NCI-H128 (cell line): ENCODE data around the gene TRIM25.

Experiments used
- DNase-seq: peaks from one replicate; lab custom pipeline; 2025; ENCODE audit not compliant: unreplicated experiment; lab: John Stamatoyannopoulos, UW

The TRIM25 gene

DNA sequence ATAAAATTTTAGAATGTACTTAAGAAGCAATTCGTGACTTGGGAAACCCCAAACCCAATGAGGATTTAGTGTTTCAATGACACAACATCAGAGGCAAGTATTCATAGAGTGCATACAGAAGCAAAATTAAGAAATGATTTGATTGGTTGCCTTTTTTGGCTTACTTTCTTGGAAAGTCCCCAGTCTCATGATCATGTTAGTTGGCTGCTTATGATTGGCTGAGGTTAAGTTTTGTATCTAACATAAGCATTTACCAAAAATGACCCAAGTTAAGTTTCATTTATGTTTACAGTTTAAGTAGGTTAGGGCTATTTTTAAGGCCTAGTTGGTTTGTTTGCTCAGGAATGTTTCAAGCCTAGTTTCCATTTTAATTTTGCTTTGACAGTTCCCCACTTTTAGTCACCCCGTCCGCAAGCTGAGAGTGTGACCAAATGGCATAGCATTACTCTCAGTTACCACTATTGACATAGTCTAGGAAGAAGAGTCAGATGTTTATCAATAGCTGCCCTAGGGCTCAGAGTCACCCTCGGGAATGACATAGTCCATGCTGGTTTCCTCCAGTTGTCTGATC lies 43.7 kb downstream of the TRIM25 start:
- no peak for DNase-seq

DNA sequence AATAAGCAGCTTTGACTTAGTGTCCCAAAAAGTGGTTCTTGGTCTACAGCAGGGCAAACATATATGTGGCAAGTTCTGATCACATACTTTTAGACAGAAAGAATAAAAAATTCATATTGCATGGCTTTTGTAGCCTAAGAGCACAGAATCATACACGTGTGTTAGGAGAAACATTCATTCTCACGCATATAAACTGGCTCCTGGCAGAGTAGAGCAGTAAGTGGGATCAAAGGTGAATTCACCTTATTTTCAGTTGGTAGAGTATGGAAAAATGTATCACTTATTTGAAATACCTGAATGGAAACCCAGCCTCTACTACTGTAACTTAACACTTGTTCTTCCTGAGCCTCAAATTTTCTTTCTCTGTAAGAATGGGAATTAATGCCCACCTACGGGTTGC lies 45.1 kb downstream of the TRIM25 start:
- no peak for DNase-seq

DNA sequence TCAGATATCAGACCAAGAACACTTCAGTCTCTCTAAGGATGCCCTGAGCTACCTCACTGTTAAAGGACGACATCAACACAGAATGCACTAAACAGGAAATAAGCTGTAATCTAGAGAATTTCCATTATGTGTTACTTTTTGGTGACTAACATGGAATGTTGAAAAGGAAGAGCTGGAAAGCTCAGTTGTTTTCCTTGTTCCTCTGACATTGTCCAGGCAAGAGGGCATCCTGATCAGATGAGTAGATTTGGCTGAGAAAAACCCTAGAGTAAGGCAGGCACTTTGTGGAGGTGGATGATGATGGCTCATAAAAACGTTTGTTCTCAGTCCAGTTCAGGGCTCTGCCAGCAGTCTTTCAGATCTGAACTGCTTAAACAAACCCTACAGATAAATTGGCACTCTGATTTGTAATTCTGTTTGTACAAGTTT lies 45.9 kb downstream of the TRIM25 start:
- no peak for DNase-seq

DNA sequence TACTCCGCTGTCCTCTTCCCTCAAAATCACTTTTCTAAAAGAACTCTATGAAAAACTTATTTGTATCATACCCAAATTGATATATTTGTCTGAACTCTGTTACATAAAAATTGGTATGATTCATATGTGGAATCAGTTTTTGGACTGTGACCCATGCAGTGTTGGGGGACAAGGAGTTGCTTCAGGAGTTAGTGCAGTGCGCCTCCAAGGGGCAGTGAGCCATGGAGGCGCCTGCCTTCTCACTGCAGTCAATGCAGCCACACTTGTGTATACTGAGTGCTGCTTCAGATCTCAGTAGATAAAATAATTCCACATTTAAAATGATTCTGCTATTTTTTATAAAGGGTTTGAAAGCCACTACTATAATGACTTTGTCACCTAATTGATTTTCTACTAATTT lies 47.4 kb downstream of the TRIM25 start:
- DNase-seq, result no peak

DNA sequence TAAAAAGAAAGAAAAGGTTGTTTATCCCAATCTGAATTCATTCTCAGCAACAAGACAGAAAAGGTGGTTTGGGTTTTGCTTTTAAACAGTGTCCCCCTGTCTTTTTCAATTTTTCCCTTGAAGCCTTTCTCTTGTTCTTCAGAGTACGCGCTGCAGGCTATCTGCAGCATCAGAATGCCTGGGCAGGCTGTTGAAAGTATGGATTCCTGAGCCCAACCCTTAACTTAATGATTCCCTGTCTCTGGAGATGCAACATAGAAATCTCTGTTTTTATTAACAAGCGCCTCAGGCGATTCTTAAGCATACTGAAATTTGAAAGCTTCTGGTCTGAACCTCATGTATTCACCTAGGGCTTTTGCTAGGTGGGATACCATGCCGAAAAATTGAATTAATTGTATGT lies 47.8 kb downstream of the TRIM25 start:
- DNase-seq, result no peak

DNA sequence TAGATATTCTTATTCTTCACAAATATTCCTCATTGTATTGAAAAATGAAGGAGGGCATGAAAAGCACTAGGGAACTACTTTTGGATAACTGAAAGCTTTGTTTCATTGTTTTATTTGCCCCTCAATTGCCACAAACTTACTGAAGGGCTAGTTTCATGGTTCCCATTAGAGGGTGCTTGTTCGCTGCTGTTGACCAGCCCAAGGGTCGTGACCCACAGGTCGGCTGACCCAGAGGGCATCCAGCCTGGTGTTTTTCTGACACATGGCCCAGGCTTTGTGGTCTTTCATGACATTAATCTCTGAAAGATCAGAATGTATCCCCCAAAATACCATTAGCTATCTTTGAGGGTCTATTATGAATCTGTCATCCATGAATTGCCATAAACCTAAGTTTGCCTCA lies 49.9 kb downstream of the TRIM25 start:
- no peak for DNase-seq

DNA sequence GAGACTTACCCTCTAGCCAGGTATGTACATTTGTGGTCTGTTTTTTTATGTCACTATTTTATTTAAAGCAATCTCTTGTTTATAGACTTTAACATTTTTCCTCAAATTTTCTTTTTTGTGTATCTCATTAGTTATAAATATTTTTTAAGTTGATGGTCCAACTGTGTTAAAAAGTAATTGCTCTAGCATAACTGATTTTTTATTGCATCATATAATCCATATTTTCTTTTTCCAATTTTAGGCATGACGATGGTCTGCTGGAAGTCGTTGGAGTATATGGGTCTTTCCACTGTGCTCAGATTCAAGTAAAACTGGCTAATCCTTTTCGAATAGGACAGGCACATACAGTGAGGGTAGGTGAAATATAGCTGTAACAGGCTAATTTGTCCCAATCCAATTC lies 52.0 kb downstream of the TRIM25 start:
- no peak for DNase-seq

DNA sequence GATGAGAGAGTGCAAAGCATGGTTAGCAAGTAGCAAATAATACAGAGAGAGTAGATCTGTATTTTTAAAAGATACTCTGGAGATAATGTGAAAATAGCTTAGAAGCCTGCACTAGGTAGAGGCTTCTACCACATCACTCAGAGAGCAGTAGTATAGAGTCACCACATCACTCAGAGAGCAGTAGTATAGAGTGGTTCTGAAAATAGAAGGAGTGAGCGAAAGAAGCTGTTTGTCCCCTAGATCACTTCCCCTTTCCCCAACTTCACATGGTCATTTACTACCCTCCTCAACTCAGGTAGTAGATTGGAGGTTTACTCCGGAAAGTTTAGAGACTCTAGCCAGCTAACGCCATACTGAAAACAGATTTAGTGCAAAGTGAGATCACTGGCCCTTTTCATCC lies 62.8 kb downstream of the TRIM25 start:
- DNase-seq, result no peak

DNA sequence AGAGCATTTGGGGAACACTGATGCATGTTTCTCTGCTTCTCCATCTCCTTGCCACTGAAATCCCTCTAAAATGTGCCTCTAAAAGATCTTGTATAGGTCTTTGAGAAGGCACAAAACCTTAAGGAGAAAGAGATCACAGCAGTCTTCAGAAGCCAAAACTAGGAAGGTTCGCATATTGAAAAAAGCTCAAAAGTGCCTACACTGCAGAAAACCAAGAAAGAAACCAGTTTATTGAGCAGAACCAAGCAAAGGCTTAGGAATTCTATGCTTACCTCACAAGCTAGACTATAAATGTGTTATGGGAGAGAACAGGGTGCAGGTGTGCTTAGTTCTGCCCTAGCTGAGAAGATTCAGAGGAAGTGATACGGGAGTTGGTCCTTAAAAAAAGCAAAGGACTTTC lies 63.3 kb downstream of the TRIM25 start:
- DNase-seq, result no peak

DNA sequence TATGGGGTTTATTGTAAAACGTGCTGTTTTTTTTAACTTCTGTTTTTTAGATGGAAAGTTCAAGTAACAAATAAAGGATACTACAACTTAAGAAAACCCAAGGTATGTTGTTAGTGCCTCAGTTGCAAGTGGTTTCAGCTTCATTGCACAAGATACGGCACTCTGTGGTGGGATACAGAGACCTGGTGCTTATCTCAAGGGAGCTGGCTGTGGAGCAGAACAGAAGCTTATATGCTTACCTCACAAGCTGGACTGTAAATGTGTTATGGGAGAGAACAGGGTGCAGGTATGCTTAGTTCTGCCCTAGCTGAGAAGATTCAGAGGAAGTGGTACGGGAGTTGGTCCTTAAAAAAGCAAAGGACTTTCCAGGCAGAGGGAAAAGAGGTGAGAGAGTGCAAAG lies 64.7 kb downstream of the TRIM25 start:
- DNase-seq, result no peak

DNA sequence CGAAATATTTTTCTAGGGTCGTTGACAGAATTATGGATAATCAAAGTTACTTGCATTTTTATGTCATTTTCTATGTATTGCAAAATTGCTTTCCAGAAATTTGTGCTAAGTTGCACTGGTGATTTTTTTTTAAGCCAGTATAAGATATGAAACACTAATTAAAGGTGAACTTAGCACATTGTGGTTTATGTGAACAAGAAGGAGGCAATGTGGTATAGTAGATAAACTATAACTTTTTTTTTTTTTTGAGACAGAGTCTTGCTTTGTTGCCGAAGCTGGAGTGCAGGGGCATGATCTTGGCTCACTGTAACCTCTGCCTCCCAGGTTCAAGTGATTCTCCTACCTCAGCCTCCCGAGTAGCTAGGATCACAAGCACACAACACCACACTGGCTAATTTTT lies 66.7 kb downstream of the TRIM25 start:
- no peak for DNase-seq

DNA sequence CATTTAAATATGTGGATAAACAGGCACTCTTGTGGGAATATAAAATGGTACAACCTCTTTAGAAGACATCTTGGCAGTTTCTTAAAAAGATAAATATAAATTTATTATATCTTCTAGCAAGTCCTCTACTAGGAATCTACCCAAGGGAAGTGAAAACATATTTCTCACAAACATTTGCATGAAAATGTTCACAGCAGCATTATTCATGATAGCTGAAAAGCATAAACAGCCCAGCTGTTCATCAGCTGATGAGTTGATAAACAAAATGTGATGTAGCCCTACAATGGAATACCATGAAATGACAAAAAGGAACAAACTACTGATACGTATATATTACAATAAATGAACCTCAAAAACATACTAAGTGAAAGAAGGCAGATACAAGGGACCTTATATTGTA lies 67.9 kb downstream of the TRIM25 start:
- DNase-seq, result no peak

DNA sequence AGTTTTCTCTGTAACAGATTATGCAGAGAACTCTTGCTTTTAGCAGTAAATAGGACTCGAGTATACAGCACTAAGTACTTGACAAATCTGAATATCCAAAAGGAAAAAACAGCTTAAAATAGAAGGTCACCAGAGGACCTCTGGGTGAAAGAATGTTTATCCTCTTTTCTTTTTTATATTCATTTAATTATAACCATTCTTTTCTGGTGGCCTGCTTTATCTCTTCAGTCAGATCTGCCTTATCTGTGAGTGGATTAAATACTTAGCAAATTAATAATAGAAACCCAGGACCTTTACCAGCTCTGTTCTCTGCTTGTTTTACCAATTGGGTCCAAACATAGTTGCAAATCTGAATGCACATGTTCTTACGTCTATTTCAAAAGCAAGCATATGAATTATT lies 71.3 kb downstream of the TRIM25 start:
- DNase-seq, result no peak

DNA sequence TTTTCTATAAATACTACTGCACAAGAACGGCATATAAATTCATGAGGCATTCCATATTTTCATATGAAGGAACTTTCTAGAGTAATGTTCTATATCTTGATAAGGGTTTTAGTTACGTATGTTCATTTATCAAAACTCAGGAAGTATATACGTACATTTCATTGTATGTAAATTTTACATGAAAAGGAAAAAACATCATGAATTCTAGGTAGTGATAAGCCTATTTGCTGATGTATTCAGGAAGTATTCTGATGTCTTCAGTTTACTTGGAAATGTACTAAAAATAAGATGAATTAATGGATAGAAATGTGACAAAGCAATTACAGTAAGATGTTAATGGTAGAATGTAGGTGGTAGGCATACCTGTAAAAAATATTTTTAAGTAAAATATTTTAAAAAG lies 75.2 kb downstream of the TRIM25 start:
- DNase-seq, result no peak
